Neural progenitor cell (in vitro differentiated cells): ENCODE measurements around the gene RAB42. TPM values are rescaled to one million over a fixed set of nuclear protein-coding genes. Genes with fewer than 3 reads are reported as not detected.
"Not testable (repeated sequence)": the region's sequence is repeated elsewhere in the genome, so short reads cannot be mapped to it uniquely, and the experiment has no call there.

Source experiments
- DNase-seq: peaks from one replicate; pipeline ENCODE4 v3.0.0-alpha.2; 2016; ENCODE audit warnings: low spot score
- H2AFZ ChIP-seq: fragments of 200-600 bp; sonication (generic); replicated peaks from 2 replicates; pipeline ENCODE4 v1.6.1; 2016; ENCODE audit warnings: antibody characterized with exemption
- H3F3A ChIP-seq: fragments of 200-600 bp; sonication (generic); 2 replicates; pipeline ENCODE4 v1.6.1; 2016; ENCODE audit warnings: antibody characterized with exemption, low read depth
- H3K27ac ChIP-seq: fragments of 200-600 bp; sonication (generic); 2 replicates; pipeline ENCODE4 v1.5.1; 2016; ENCODE audit warnings: mild to moderate bottlenecking
- H3K27me3 ChIP-seq: fragments of 200-600 bp; sonication (generic); 2 replicates; pipeline ENCODE4 v1.6.1; 2016; ENCODE audit warnings: mild to moderate bottlenecking, moderate library complexity
- H3K36me3 ChIP-seq: fragments of 200-600 bp; sonication (generic); 2 replicates; pipeline ENCODE4 v1.5.1; 2016
- H3K4me1 ChIP-seq: fragments of 200-600 bp; sonication (generic); 2 replicates; pipeline ENCODE4 v1.6.1; 2016; ENCODE audit warnings: mixed run types
- H3K4me2 ChIP-seq: fragments of 200-600 bp; sonication (generic); 2 replicates; pipeline ENCODE4 v1.6.1; 2016
- H3K4me3 ChIP-seq: fragments of 200-600 bp; sonication (generic); 2 replicates; pipeline ENCODE4 v1.5.1; 2016
- H3K79me2 ChIP-seq: fragments of 200-600 bp; sonication (generic); 2 replicates; pipeline ENCODE4 v1.6.1; 2016; ENCODE audit warnings: low read depth
- H3K9ac ChIP-seq: fragments of 200-600 bp; sonication (generic); 2 replicates; pipeline ENCODE4 v1.6.1; 2016
- H3K9me3 ChIP-seq: fragments of 200-600 bp; sonication (generic); 2 replicates; pipeline ENCODE4 v1.5.1; 2016; ENCODE audit warnings: low read depth
- H4K20me1 ChIP-seq: fragments of 200-600 bp; sonication (generic); 2 replicates; pipeline ENCODE4 v1.6.1; 2016; ENCODE audit warnings: low read depth
- H3K27ac Mint-ChIP-seq: 3 replicates; pipeline ENCODE4 v1.8.0; 2021; ENCODE audit warnings: mixed read lengths
- H3K27me3 Mint-ChIP-seq: 2 replicates; pipeline ENCODE4 v1.8.0; 2022; ENCODE audit warnings: low read depth, mild to moderate bottlenecking, inconsistent platforms, moderate library complexity, mixed read lengths; ENCODE audit not compliant: insufficient read depth
- H3K36me3 Mint-ChIP-seq: 3 replicates; pipeline ENCODE4 v1.8.0; 2021; ENCODE audit warnings: mixed read lengths
- H3K4me1 Mint-ChIP-seq: 3 replicates; pipeline ENCODE4 v1.8.0; 2021; ENCODE audit warnings: mixed read lengths
- H3K4me3 Mint-ChIP-seq: 3 replicates; pipeline ENCODE4 v1.8.0; 2021; ENCODE audit warnings: mild to moderate bottlenecking, moderate library complexity, mixed read lengths
- H3K9me3 Mint-ChIP-seq: 3 replicates; pipeline ENCODE4 v1.8.0; 2020; ENCODE audit warnings: mixed read lengths
- EZH2 ChIP-seq: fragments of 200-600 bp; sonication (generic); IDR thresholded peaks from 2 replicates; pipeline ENCODE4 v1.6.1; 2017; ENCODE audit warnings: antibody characterized with exemption, mild to moderate bottlenecking, moderate library complexity
- EZH2phosphoT487 ChIP-seq: fragments of 200-600 bp; sonication (generic); IDR thresholded peaks from 2 replicates; pipeline ENCODE4 v1.6.1; 2017; ENCODE audit warnings: antibody characterized with exemption
- total RNA-seq: library from RNA; depleted of rRNA; stranded (reverse); fragments of >200 nt; gene quantifications from 2 replicates; pipeline ENCODE4 v1.2.3, GENCODE V29; 2015; ENCODE audit warnings: low replicate concordance
- TF ChIP-seq, protein P1 (sequence below): fragments of 200-600 bp; sonication (generic); IDR thresholded peaks from 2 replicates; pipeline ENCODE4 v1.5.1; 2017; ENCODE audit warnings: antibody characterized with exemption, mild to moderate bottlenecking

Gene RAB42
- total RNA-seq, 1 donor from 2014 or later = 2.2 TPM

DNA sequence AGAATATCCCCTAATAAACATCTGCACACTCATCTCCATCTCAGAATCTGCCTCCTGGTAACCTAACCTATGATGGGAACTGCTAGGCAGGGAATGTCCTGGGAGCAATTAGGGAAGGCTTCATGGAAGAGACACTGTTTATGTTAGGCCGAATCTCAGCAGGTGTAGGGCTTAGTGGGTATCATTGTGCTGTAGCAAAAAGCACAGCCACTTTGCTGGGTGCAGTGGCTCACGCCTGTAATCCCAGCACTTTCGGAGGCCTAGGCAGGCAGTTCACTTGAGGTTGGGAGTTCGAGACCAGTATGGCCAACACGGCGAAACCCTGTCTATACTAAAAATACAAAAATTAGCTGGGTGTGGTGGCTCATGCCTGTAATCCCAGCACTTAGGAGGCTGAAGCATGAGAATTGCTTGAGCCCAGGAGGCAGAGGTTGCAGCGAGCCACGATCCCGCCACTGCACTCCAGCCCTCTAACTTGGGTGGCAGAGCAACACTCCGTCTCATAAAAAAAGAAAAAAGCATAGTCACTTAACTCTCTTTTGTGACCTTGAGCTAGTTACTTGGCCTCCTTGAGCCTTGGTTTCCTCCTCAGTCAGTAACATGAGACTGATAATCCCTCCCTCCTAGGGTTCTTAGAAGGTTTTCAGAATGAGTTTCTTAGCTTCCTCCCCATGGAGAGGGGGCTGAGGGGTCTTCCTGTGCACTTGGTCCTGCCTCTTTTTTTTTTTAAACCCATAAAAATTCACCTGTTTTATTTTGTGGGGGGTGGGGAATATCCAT, 3.5 kb downstream of the RAB42 start:
- Mint-ChIP-seq H3K4me3 (no peak overlapping the region), H3K27me3 (peaks cover 3% of the 10 kb centered on the region), H3K9me3 (peaks cover 2% of the 10 kb centered on the region), H3K36me3 (peaks cover 2% of the 10 kb centered on the region), H3K4me1 (peaks cover 8% of the 10 kb centered on the region), H3K27ac (no peak overlapping the region)
- H3K9ac ChIP-seq = no peak overlapping the region
- no peaks in the 10 kb centered on the region for H3K4me1 ChIP-seq
- no peak for DNase-seq
- TF ChIP-seq, protein P1, sequence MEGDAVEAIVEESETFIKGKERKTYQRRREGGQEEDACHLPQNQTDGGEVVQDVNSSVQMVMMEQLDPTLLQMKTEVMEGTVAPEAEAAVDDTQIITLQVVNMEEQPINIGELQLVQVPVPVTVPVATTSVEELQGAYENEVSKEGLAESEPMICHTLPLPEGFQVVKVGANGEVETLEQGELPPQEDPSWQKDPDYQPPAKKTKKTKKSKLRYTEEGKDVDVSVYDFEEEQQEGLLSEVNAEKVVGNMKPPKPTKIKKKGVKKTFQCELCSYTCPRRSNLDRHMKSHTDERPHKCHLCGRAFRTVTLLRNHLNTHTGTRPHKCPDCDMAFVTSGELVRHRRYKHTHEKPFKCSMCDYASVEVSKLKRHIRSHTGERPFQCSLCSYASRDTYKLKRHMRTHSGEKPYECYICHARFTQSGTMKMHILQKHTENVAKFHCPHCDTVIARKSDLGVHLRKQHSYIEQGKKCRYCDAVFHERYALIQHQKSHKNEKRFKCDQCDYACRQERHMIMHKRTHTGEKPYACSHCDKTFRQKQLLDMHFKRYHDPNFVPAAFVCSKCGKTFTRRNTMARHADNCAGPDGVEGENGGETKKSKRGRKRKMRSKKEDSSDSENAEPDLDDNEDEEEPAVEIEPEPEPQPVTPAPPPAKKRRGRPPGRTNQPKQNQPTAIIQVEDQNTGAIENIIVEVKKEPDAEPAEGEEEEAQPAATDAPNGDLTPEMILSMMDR = no peak
- no peak for TF ChIP-seq EZH2phosphoT487
- no peak for TF ChIP-seq EZH2
- H4K20me1 ChIP-seq = no peaks in the 10 kb centered on the region
- H3K36me3 ChIP-seq = no peaks in the 10 kb centered on the region
- no peaks in the 10 kb centered on the region for H3K79me2 ChIP-seq
- H3K9me3 ChIP-seq = no peaks in the 10 kb centered on the region
- H3K27ac ChIP-seq = no peak overlapping the region
- H3K27me3 ChIP-seq = peaks cover 27% of the 10 kb centered on the region
- H2AFZ ChIP-seq = no peak overlapping the region
- no peak overlapping the region for H3K4me2 ChIP-seq
- H3K4me3 ChIP-seq = no peak overlapping the region
- peaks cover 24% of the 10 kb centered on the region for H3F3A ChIP-seq

DNA sequence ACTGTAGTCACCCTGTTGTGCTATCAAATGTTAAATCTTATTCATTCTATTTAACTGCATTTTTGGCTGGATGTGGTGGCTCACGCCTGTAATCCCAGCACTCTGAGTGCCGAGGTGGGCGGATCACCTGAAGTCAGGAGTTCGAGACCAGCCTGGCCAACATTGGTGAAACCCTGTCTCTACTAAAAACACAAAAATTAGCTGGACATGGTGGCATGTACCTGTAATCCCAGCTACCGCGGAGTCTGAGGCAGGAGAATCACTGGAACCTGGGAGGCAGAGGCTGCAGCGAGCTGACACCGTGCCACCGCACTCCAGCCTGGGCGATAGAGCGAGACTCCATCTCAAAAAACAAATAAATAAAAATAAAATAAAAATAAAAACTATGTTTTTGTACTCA, 4.2 kb downstream of the RAB42 start:
- H3K27ac Mint-ChIP-seq, H3K4me2 ChIP-seq, H3K27ac ChIP-seq: not testable (repeated sequence)

DNA sequence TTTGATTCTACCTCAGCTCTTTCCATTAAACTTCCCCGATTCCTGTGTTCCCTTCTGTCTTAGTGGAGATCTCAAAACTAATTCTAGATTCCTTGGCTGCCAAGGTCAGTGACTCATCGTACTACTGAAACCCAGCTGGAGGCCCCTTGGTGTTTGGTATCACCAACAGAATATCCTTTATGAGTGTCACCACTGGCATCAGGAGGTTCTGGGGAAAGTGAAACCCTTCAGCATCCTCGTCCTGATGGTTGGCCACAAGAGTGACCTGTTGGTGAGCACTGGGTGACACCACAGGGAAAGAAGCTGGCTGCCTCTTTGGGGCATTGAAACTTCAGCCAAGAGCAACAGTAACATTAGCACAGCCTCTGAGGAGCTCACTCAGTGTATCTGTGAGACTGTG, 9.6 kb downstream of the RAB42 start:
- H3K36me3 ChIP-seq = no peaks in the 10 kb centered on the region
- H3K4me2 ChIP-seq = no peak overlapping the region
- H3K9me3 ChIP-seq = no peaks in the 10 kb centered on the region
- H3K27ac Mint-ChIP-seq = no peak overlapping the region
- H3K27me3 Mint-ChIP-seq = peaks cover 2% of the 10 kb centered on the region
- no peak for DNase-seq
- peaks cover 11% of the 10 kb centered on the region for H3K4me1 Mint-ChIP-seq
- no peak overlapping the region for H3K4me3 ChIP-seq
- H3K9ac ChIP-seq = no peak overlapping the region
- no peak overlapping the region for H3K4me3 Mint-ChIP-seq
- peaks cover 4% of the 10 kb centered on the region for H3F3A ChIP-seq
- H2AFZ ChIP-seq = no peak overlapping the region
- H4K20me1 ChIP-seq = no peaks in the 10 kb centered on the region
- no peak overlapping the region for H3K27ac ChIP-seq
- H3K27me3 ChIP-seq = no peaks in the 10 kb centered on the region
- no peaks in the 10 kb centered on the region for H3K9me3 Mint-ChIP-seq
- TF ChIP-seq EZH2 (no peak), EZH2phosphoT487 (no peak)
- TF ChIP-seq, protein P1 = no peak
- H3K4me1 ChIP-seq = no peaks in the 10 kb centered on the region
- no peaks in the 10 kb centered on the region for H3K36me3 Mint-ChIP-seq
- H3K79me2 ChIP-seq = no peaks in the 10 kb centered on the region

More for the DNA sequence above, 4.2 kb downstream of the RAB42 start:
- not testable (repeated sequence) for H2AFZ ChIP-seq, H3K9ac ChIP-seq, H3K36me3 Mint-ChIP-seq, DNase-seq, H3K9me3 Mint-ChIP-seq, H4K20me1 ChIP-seq, H3K27me3 Mint-ChIP-seq, H3K79me2 ChIP-seq, H3K9me3 ChIP-seq, H3K4me1 Mint-ChIP-seq, H3K4me3 Mint-ChIP-seq, H3K36me3 ChIP-seq, H3K4me3 ChIP-seq, H3K4me1 ChIP-seq
- Histone ChIP-seq H3F3A (peaks cover 22% of the 10 kb centered on the region), H3K27me3 (peaks cover 21% of the 10 kb centered on the region)
